HG02973 (cell line): ENCODE data around the gene RAMACL.

ENCODE experiments used
- ATAC-seq: cut with Tn5 transposase; IDR thresholded peaks from one replicate; pipeline ENCODE4 v1.9.1; 2021; ENCODE audit warnings: moderate library complexity; ENCODE audit not compliant: unreplicated experiment

RAMACL gene

DNA sequence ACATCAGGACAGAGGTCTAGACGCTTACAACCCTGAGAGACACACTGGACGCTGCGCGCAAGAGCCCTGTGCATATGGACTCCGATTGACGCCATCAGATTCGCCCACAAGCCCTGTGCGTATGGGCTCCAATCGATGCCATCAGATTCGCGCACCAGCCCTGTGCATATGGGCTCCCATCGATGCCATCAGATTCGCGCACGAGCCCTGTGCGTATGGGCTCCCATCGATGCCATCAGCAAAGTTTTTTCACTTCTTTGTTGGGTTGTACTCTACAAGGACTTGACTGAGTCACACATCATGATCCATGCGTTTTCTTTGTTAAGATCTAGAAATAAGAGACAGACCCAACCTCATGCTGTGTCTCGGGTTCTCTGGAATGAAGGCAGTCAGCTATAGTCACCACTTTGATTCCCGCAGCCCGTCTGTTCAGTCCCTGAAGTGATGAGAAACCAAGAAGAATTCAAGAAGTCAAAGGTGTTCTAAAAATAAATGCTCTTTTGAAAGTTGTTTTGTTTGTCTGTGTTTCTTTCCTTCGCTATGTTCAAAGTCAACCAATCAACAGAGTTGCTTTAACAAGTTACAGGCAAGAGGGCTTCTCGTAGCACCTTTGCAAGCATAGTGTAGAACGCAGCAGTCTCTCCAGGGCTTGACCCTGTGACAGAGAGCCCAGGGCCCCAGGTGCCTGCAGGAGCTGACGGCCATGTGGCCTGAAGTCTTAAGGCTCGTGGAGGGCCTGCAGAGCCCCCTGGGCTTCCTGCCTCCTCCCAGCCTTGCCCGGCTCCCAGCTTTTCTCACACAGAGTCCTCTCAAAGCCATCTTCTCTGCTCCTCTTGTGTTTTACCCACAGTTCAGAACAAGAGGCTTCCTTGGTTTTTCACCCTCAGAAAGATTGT, 32.6 kb upstream of the RAMACL start:
- no peak for ATAC-seq

DNA sequence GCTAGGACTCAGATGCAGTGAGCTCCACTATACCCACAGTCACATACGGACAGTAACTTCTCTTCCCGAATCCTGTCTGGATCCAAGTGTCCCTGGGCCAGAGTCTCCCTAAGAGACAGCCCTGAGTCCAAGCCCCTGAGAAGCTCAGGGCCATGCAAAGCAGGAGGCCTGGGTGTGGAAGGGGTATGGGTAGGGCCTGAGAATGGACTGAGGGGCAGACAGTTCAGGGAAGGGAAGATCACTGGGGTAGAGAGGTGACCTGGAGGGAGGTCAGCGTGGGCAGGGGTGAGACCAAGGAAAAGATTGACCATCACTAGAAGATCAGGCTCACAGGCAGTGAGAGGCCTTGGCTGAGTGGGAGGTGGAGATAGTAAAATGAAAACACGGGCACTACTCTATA, 31.8 kb upstream of the RAMACL start:
- ATAC-seq, result no peak

DNA sequence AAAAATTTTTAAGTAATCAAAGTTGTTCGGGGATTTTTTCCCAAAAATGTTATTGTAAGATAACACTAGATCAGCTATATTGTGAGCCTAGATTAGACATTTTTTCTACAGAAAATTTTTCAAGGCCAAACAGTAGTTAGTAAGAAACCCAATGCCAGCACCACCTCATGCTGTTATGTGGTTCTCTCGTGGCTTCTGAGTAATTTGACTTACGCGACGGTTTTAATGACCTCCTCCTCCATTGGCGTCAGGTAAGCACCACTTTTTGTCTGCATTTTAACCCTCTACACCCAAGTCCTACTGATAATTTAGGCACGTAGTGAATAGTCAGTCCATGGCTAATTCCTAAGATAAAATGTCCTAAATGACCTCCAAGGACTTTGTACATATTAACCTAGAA, 30.9 kb upstream of the RAMACL start:
- ATAC-seq, result no peak

DNA sequence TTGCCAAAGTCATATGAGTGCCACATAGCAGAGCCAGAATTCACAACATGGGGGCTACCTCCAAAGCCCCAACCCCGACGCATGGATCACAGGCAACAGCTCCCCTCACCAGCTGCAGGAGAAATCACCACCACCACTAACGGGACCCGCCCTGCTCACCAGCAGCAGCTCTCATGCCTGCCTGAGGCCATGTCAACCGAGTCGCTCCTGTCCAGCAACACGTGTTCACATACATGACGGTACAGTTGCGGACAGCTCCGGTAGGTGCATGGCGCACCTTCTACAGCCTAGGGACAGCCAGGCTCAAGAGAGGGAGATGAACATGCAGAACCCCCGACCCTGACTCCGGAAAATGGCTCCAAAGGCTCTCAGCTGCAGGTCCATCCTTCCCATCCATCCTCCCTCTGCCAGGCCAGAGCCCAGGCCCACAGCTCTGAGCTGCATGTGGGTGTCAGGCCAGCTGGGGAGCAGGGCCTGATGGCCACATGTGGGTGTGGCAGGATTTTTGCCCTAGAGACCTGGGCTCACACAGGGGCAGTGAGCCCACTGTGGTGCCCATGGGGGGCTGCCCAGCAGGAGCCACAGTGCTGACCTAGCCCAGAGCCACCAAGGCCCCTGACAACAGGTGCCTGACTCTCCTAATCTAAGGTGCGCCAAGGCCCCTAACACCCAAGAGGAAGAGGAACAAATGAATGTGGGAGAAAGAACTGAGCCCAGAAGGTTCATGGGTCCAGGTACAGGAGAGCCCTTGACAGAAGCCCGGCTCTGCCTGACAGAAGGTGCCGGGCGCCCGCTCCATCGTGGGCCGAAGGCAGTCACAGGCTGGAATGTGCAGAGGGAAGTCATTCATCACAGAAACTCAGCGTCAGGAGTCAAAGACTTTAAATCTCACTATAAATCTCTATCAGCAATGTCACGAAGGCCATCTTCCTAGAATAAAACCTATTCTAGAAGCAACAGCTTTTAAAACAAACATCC, 30.1 kb upstream of the RAMACL start:
- ATAC-seq, result no peak

DNA sequence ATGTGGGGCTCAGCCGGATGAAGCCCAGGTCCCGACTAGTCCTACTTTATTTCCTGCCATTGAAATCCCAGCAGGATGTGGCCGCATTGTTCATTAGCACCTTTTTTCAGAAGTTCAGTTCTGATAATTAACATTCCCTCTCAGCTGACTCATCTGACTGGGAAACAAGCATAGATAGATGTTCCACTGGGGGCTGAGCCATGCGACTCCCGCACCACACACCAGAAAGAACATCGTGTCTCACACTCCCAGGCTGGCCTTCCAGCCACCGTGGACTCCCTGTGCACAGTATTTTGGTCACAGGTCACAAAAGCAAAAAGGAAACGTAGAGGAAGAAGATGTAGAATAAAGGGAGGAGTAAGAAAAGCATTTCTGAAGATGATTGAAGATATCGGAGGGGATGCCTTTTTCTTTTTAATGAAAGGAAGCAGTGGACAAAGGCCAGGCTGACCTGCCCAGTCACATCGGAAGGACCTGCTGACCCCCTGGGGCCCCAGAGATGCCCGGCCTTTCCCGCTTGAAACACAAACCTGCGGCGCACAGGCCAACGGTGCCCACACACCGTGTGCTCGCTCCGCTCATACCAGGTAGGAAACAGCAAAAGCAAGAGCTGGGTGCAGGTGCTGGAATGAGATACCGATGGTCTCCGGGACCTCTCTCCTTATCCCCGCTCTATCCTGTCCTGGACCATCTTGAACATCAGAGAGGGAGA, 28.7 kb upstream of the RAMACL start:
- ATAC-seq, result no peak

DNA sequence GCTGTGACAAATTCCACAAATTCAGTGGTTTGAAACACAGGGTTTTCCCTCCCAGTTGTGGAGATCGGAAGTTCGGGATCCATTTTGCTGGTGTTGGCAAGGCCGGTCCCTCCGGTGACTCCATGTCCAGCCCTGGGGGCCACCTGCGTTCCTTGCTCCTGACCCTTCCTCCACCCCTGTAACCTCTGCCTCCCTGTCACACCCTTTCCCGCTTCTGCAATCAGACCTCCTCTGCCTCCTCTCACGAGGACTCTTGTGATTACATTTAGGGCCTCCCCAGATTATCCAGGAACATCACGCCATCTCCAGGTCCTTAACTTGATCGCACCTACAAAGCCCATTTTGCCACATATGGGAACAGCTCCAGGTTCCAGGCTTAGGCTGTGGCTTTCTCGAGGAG, 28.1 kb upstream of the RAMACL start:
- ATAC-seq, result no peak

DNA sequence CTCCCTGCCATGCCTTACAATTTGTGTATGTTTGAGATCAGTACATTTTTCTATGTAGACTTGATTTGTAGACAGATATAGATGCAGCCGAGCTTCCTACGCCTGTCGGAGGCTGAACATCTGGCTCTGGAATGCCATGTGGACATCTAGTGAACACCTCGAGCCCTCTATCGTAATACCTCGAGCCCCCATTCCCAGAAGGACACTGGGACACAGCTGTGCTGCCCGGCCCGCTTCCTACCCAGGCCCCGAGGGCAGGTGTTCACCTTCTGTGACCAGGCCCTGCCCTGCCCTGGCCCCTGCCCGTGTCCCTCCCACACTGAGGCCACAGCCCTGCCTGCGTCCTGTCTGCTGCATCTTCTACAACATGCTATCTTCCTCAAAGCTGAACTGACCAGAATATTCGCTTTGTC, 27.7 kb upstream of the RAMACL start:
- no peak for ATAC-seq

DNA sequence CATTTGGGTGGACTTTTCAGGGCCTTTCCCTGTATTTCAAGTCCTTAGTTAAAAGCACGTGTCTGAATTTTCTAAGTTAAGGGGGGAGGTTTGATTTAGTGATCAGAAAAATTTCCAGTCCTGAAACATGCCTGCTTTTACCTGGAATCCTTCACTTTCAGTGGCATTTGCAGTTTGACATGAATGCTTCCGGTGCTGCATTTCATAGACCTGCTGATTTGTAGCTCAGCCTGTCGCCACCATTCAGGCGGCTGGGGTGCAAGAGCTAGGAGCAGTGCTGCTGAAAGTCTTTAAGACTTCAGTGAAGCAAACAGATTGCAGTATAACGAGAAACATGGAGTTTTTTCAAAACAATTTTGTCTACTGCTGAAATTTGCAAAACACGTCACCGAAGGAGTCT, 26.5 kb upstream of the RAMACL start:
- no peak for ATAC-seq

DNA sequence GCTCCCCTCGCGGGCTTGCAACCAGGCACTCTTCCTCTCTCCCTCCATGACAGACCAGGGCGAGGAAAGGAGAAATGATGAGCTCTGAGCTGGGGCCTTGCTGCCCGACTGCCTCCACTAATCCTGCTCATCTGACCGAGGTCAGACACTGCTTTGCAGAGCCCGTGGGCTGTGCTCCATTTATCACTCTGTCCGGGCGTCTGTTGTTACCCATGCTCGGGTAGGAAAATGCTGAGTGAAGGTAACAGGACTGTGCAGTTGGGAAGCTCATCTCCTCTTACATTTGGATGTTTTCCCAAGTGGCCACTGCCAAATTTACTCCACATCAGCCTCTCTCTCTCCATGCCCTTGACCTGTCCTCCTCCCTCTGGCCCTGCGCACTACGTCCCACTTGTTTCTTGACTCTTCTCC, 26.0 kb upstream of the RAMACL start:
- no peak for ATAC-seq

DNA sequence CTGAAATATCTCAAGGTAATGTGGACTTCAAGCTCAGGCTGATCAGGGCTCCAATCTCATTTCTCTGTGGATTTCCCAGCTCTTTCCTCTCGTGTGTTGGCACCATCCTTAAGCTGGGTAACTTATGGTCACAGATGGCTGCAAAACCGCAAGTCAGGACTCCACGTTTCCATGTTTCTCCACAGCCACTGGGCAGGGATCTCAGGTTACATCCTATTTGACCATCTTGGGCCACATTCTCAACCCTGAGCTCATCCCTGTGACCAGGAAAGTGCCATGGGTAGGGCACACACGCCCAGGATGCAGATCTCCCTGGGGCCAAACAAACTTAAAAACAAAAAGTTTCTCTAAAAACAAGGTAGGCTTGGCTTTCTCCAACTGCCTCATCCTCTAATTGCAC, 25.2 kb upstream of the RAMACL start:
- ATAC-seq, result no peak

DNA sequence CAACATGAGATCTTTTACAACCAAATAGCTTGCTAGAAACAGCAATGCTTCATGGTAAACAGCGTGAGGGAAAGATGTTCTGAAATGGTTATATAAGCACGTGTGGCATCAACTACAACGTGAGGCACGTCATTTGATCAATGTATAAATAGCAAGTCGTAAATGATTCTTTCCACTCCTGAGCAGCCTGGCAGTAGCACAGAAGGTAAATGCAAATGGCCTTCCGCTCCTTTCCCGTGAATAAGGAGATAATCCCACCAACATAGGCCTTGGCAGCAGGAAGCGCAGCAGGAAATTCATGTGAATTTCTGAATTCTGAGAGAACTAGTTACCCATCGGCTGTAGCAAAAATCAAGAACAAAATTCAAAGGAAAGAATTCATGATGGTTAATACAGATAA, 23.6 kb upstream of the RAMACL start:
- no peak for ATAC-seq

DNA sequence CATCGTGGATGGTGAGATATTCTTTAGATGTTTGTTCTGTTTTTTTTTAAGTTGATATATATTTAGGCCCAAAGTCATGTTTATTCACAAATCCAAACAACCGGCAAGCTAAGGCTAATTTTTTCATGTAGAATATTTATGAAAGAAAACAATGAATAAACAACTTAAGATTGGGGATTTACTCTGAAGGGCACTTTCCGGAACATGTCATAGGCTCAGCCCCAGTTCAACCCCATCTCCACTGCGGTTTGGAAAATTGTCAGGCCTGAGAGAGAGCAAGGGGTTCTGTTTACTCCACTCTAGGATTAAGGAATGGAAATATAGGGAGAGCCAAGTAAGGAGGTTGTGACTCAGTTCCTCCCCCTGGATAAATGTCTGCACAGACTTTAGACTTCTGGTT, 22.3 kb upstream of the RAMACL start:
- no peak for ATAC-seq

DNA sequence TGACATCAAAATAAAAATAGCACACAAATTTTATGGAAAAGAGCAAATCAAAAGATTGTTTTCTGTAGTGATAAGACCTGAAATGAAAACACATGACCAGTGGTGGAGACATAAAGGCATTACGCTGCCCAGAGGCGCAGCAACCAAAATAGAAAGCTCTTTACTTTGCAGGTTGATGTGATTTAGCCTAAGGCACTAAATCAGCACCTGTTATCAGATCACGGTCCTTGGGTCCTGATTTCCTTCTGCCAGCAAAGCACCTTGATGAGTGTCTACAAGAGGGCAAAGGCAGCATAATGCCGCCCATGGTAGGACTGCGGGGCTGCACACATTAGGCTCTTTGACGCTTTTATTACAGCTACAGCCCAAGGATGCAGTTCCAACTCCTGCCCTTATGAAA, 19.3 kb upstream of the RAMACL start:
- ATAC-seq, result no peak

DNA sequence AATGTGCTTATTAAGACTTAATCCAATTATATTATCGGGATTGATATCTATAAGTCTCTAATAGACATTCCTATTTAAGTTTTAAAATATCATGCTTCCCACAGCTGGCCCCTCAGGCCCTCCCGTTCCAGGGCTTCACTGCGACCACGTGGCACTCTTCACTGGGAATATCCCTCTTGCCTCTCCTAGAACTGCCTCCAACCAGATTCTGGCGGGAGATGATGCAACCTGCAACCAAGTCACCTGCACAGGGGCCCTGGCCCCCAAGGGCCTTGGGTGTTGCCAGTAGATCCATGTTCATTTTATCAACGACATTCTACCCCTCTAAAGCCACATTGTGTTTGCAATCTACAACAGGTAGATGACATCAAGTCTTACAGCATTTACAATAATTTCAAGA, 18.4 kb upstream of the RAMACL start:
- ATAC-seq, result no peak

DNA sequence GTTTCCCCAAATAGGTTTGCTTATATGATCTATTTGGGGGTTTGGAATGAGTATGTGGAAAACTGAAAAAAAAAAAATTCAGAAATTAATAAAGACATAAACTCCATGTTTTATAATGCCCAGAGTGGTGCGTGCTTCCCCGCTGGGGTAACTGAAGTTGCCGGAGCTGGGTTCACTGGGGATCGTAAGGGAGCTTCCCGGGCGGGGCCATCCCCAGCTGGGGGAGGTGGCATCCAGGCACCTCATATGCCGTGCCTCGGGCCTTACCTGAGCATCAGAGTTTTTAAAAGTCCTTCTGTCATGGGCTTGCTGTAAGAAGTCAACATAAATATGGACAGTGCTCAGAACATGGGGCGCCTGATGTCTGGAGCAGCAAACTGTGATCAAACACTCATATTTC, 17.9 kb upstream of the RAMACL start:
- no peak for ATAC-seq

DNA sequence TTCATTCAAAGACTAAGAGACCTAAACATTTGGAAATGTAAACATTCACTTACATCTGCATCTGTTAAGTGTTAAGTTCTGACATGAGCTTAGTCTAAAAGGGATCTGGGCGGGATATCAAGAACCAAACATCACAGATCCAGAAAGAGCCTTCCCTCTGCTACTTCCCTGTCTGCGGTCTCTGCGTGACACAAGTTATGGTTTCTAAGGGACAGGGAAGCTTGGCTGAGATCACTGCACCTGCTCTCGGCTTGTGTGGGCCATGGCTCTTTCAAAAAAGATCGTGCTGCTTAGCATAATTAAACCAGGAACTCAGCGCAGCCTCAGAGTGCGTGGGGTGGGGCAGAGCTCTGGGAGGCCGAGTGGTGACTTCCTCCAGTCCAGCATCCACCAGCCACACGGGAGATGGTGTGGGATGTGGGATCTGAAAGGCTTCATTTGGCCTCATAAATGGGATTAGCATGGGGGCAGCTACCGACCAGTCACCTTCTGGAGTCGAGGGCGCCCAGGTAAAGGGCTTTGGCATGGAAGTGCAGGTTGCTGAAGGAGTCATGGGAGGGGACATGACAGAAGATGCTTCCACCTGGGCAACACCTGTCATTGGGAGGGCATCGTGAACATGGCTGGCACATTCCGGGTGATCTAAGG, 16.7 kb upstream of the RAMACL start:
- ATAC-seq, result no peak

DNA sequence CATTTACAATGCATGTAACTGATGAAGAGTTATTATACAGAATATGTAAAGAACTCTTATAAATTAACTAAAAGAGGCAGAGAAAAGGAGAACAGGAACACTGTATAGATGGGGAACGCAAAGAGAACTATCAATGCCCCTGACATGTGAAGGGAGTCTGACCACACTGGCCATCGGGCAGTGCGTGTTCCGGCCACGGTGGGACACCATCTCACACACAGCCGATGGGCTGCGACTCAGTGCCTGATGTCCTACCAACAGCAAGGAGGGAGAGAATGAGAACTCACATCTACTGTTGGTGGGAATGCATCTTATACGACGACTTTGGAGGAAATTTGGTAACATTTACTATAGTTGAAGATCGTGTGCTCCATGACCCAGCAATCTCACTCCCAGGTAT, 15.5 kb upstream of the RAMACL start:
- ATAC-seq, result no peak

DNA sequence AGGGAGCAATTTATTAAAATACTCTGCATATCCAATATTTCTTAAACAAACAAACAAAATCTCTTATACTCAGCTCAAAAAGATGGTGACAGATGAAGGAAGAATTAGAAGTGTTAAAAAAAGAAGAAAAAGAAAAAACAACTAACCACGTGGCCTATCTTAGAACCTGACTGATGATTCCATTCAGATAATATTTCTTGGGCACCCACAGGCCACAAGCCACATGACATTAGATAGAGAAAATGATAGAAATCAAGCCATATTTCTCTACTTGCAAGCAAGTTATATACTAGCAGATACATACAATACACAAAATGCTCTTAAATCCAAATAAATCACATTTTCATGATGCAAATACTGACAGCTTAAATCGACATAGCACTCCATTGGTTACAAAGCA, 14.5 kb upstream of the RAMACL start:
- ATAC-seq, result no peak

DNA sequence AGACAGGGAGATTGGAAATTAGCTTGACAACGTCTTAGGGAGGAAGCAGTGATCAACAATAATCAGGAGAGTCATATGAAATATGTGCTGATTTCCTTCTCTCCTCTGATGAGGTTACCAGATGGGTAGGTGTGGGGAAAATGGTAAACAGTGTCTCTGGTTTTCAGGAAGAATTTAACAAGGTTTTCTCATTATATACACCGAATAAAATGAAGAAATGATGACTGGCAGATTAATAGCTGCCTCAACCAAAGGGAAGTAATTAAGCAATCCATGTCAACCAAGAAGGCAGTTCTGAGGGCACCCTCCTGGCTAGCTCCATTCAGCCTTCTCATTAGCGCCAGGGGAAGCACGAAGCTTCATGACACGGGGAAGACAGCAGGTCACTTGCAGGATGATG, 12.7 kb upstream of the RAMACL start:
- no peak for ATAC-seq

DNA sequence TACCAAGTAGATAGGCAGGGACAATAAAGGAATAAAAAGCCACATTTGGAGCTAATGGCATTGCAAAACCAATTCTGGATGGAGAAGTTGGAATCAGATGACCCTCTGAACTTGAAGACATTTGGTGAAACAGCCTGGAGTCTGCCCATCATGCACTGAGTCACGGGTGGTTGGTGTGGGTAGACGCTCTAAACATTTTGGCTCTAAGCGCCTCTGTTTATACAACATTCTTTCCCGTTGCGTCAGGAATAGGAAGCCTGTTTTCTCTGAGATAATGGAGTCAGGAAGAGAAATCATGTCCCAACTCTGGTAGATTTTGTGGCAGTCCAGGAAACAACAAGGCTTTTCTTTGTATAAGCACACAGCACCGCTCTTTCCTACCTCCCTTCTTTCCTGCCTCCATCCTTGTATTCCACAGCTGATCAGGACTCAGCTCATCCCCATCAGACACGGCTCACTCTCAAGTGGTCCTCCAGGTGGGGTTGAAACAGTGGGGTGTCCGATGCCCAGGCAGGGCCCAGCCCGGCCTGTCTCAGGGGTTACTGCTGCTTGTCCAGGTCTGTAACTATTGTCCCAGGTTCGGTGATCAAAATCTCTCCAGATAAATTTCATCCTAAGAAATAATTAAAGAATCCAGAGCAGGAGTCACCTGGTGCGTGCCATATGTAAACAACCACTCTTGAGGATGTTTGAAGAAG, 12.1 kb upstream of the RAMACL start:
- no peak for ATAC-seq
